WTC11 (cell line): ENCODE measurements around the gene GOLGA6C. TPM values are rescaled to one million over a fixed set of nuclear protein-coding genes. Genes with fewer than 3 reads are reported as not detected.

Experiments
- ATAC-seq: fragments of 200-7000 bp; cut with Tn5 transposase; 2 replicates; pipeline ENCODE4 v1.10.0; 2021; ENCODE audit warnings: mild to moderate bottlenecking, moderate library complexity
- CTCF ChIA-PET: fragments of 300-600 bp; sonication (Branson Sonifier 250); formaldehyde crosslinking; loops from one replicate; lab custom pipeline; 2021; ENCODE audit warnings: antibody characterized with exemption; lab: Charles Lee
- POLR2A ChIA-PET: fragments of 350-600 bp; sonication (Branson Sonifier 250); formaldehyde crosslinking; loops from one replicate; lab custom pipeline; 2021; ENCODE audit warnings: antibody characterized with exemption; lab: Charles Lee
- DNase-seq: peaks from one replicate; pipeline ENCODE4 v3.0.0; 2021; ENCODE audit warnings: low spot score
- H3K27ac Mint-ChIP-seq: 2 replicates; pipeline ENCODE4 v1.8.0; 2021; ENCODE audit warnings: mixed read lengths
- H3K27me3 Mint-ChIP-seq: 2 replicates; pipeline ENCODE4 v1.8.0; 2021; ENCODE audit warnings: low read depth, mild to moderate bottlenecking, moderate library complexity, mixed read lengths
- H3K36me3 Mint-ChIP-seq: 2 replicates; pipeline ENCODE4 v1.8.0; 2021; ENCODE audit warnings: mixed read lengths
- H3K4me1 Mint-ChIP-seq: 2 replicates; pipeline ENCODE4 v1.8.0; 2022; ENCODE audit warnings: mixed read lengths
- H3K4me3 Mint-ChIP-seq: 2 replicates; pipeline ENCODE4 v1.8.0; 2021; ENCODE audit warnings: mild to moderate bottlenecking, moderate library complexity, mixed read lengths
- H3K9me3 Mint-ChIP-seq: 2 replicates; pipeline ENCODE4 v1.8.0; 2021; ENCODE audit warnings: mixed read lengths
- ELF4 ChIP-seq: sonication (generic); formaldehyde crosslinking; IDR thresholded peaks from 2 replicates; pipeline ENCODE4 v1.8.1; 2022; ENCODE audit warnings: low read depth, mild to moderate bottlenecking, moderate library complexity, missing genetic modification reagents
- FOXJ3 ChIP-seq: sonication (generic); formaldehyde crosslinking; IDR thresholded peaks from 2 replicates; pipeline ENCODE4 v1.9.0; 2021; ENCODE audit warnings: missing genetic modification reagents, mild to moderate bottlenecking, borderline replicate concordance
- FOXP1 ChIP-seq: sonication (generic); formaldehyde crosslinking; IDR thresholded peaks from 2 replicates; pipeline ENCODE4 v1.8.0; 2022; ENCODE audit warnings: missing genetic modification reagents, mild to moderate bottlenecking, moderate library complexity, borderline replicate concordance
- JAZF1 ChIP-seq: fragments of 250-450 bp; sonication (Bioruptor Pico); IDR thresholded peaks from 2 replicates; pipeline ENCODE4 v1.9.0; 2021; ENCODE audit warnings: moderate library complexity, mild to moderate bottlenecking, inconsistent platforms
- NR2C2 ChIP-seq: sonication (generic); formaldehyde crosslinking; IDR thresholded peaks from 2 replicates; pipeline ENCODE4 v1.8.0; 2022; ENCODE audit warnings: mild to moderate bottlenecking, missing genetic modification reagents
- RORB ChIP-seq: fragments of 250-450 bp; sonication (Bioruptor Pico); IDR thresholded peaks from 2 replicates; pipeline ENCODE4 v1.9.0; 2021; ENCODE audit warnings: mild to moderate bottlenecking
- SMAD4 ChIP-seq: sonication (generic); formaldehyde crosslinking; IDR thresholded peaks from 2 replicates; pipeline ENCODE4 v1.8.0; 2022; ENCODE audit warnings: mild to moderate bottlenecking, missing genetic modification reagents
- ZNF263 ChIP-seq: sonication (generic); formaldehyde crosslinking; IDR thresholded peaks from 2 replicates; pipeline ENCODE4 v1.8.1; 2022; ENCODE audit warnings: low read depth, mild to moderate bottlenecking, moderate library complexity, missing genetic modification reagents
- total RNA-seq: library from RNA; stranded (reverse); gene quantifications from 3 replicates; pipeline ENCODE4 v1.2.3, GENCODE V29; 2021
- TF ChIP-seq, protein P1 (sequence below): fragments of 250-450 bp; sonication (Bioruptor Pico); IDR thresholded peaks from 2 replicates; pipeline ENCODE4 v2.1.2; 2022; ENCODE audit warnings: mild to moderate bottlenecking, moderate library complexity
- TF ChIP-seq, protein P2 (sequence below): fragments of 200-600 bp; IDR thresholded peaks from 2 replicates; pipeline ENCODE4 v1.8.0; 2022; ENCODE audit warnings: antibody characterized with exemption
- TF ChIP-seq, protein P3 (sequence below): sonication (generic); formaldehyde crosslinking; IDR thresholded peaks from 2 replicates; pipeline ENCODE4 v1.8.1; 2022; ENCODE audit warnings: mild to moderate bottlenecking, missing genetic modification reagents, moderate library complexity, borderline replicate concordance
- TF ChIP-seq, protein P4 (sequence below): sonication (generic); formaldehyde crosslinking; IDR thresholded peaks from 2 replicates; pipeline ENCODE4 v1.8.1; 2023; ENCODE audit warnings: mild to moderate bottlenecking, missing genetic modification reagents, borderline replicate concordance
- TF ChIP-seq, protein P5 (sequence below): fragments of 250-450 bp; sonication (Bioruptor Pico); conservative IDR thresholded peaks from 2 replicates; pipeline ENCODE4 v1.9.0; 2021; ENCODE audit warnings: mild to moderate bottlenecking
- TF ChIP-seq, protein P6 (sequence below): sonication (generic); formaldehyde crosslinking; IDR thresholded peaks from 2 replicates; pipeline ENCODE4 v1.8.1; 2023; ENCODE audit warnings: mild to moderate bottlenecking, missing genetic modification reagents
- TF ChIP-seq, protein P7 (sequence below): sonication (generic); formaldehyde crosslinking; IDR thresholded peaks from 2 replicates; pipeline ENCODE4 v1.8.1; 2023; ENCODE audit warnings: mild to moderate bottlenecking, missing genetic modification reagents, moderate library complexity

The GOLGA6C gene
- total RNA-seq, 1 experiment from 2014 or later: 0.52 TPM

DNA sequence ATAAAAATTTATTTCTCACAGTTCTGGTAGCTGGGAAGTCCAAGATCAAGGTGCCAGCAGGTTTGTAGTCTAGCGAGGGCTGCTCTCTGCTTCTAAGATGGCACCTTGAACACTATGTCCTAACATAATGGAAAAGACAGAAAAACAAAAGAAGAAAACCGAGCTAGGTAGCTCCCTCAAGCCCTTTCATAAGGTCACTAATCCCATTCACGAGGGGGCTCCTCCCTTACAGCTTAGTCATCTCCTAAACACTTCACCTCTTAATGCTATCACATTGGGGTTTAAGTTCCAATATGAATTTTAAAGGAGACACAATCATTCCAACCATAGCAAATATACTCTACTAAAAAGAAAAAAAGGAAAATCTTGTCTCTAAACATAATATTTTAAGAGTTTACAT lies 48.1 kb downstream of the GOLGA6C start:
- POLR2A ChIA-PET: no interaction called here
- 0 out of 2 replicates have a peak, but pooled peaks cover 4% of the 10 kb centered on the region for H3K4me1 Mint-ChIP-seq
- TF ChIP-seq, protein P1, sequence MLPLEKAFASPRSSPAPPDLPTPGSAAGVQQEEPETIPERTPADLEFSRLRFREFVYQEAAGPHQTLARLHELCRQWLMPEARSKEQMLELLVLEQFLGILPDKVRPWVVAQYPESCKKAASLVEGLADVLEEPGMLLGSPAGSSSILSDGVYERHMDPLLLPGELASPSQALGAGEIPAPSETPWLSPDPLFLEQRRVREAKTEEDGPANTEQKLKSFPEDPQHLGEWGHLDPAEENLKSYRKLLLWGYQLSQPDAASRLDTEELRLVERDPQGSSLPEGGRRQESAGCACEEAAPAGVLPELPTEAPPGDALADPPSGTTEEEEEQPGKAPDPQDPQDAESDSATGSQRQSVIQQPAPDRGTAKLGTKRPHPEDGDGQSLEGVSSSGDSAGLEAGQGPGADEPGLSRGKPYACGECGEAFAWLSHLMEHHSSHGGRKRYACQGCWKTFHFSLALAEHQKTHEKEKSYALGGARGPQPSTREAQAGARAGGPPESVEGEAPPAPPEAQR (CRISPR knock-in tag): no peak
- TF ChIP-seq FOXP1 (CRISPR knock-in tag) (no peak), RORB (CRISPR knock-in tag) (no peak), JAZF1 (no peak), ELF4 (no peak), FOXJ3 (no peak), SMAD4 (CRISPR knock-in tag) (no peak), ZNF263 (CRISPR knock-in tag) (no peak), NR2C2 (CRISPR knock-in tag) (no peak)
- TF ChIP-seq, protein P2, sequence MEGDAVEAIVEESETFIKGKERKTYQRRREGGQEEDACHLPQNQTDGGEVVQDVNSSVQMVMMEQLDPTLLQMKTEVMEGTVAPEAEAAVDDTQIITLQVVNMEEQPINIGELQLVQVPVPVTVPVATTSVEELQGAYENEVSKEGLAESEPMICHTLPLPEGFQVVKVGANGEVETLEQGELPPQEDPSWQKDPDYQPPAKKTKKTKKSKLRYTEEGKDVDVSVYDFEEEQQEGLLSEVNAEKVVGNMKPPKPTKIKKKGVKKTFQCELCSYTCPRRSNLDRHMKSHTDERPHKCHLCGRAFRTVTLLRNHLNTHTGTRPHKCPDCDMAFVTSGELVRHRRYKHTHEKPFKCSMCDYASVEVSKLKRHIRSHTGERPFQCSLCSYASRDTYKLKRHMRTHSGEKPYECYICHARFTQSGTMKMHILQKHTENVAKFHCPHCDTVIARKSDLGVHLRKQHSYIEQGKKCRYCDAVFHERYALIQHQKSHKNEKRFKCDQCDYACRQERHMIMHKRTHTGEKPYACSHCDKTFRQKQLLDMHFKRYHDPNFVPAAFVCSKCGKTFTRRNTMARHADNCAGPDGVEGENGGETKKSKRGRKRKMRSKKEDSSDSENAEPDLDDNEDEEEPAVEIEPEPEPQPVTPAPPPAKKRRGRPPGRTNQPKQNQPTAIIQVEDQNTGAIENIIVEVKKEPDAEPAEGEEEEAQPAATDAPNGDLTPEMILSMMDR: no peak
- TF ChIP-seq, protein P3, sequence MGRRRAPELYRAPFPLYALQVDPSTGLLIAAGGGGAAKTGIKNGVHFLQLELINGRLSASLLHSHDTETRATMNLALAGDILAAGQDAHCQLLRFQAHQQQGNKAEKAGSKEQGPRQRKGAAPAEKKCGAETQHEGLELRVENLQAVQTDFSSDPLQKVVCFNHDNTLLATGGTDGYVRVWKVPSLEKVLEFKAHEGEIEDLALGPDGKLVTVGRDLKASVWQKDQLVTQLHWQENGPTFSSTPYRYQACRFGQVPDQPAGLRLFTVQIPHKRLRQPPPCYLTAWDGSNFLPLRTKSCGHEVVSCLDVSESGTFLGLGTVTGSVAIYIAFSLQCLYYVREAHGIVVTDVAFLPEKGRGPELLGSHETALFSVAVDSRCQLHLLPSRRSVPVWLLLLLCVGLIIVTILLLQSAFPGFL (CRISPR knock-in tag): no peak
- TF ChIP-seq, protein P4, sequence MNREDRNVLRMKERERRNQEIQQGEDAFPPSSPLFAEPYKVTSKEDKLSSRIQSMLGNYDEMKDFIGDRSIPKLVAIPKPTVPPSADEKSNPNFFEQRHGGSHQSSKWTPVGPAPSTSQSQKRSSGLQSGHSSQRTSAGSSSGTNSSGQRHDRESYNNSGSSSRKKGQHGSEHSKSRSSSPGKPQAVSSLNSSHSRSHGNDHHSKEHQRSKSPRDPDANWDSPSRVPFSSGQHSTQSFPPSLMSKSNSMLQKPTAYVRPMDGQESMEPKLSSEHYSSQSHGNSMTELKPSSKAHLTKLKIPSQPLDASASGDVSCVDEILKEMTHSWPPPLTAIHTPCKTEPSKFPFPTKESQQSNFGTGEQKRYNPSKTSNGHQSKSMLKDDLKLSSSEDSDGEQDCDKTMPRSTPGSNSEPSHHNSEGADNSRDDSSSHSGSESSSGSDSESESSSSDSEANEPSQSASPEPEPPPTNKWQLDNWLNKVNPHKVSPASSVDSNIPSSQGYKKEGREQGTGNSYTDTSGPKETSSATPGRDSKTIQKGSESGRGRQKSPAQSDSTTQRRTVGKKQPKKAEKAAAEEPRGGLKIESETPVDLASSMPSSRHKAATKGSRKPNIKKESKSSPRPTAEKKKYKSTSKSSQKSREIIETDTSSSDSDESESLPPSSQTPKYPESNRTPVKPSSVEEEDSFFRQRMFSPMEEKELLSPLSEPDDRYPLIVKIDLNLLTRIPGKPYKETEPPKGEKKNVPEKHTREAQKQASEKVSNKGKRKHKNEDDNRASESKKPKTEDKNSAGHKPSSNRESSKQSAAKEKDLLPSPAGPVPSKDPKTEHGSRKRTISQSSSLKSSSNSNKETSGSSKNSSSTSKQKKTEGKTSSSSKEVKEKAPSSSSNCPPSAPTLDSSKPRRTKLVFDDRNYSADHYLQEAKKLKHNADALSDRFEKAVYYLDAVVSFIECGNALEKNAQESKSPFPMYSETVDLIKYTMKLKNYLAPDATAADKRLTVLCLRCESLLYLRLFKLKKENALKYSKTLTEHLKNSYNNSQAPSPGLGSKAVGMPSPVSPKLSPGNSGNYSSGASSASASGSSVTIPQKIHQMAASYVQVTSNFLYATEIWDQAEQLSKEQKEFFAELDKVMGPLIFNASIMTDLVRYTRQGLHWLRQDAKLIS (CRISPR knock-in tag): no peak
- TF ChIP-seq, protein P5, sequence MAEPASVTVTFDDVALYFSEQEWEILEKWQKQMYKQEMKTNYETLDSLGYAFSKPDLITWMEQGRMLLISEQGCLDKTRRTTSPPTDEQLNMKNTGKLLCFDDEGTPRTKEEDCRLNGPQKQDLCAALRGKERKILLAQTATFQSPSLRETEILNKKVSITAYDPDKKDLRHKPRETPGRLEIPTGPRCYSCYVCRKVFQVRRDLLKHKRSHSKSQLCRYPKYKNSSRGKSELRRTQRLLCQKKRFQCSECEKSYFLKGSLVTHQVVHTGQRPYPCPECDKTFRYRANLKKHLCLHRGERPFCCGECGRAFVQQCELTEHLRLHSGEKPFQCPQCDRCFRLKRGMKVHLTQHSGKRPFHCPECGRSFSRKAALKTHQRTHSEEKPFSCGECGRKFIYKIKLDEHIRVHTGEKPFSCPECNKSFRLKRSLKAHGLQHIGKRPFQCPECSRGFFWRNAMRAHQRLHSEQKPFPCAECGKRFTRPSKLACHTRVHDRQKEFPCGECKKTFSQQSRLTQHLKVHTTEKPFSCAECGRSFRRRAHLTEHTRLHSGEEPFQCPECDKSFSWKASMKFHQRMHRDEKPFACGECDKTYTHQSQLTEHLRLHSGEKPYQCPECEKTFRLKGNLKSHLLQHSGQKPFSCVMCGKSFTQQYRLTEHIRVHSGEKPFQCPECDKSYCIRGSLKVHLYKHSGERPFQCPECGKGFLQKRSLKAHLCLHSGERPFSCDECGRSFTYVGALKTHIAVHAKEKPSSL (CRISPR knock-in tag): no peak
- TF ChIP-seq, protein P6, sequence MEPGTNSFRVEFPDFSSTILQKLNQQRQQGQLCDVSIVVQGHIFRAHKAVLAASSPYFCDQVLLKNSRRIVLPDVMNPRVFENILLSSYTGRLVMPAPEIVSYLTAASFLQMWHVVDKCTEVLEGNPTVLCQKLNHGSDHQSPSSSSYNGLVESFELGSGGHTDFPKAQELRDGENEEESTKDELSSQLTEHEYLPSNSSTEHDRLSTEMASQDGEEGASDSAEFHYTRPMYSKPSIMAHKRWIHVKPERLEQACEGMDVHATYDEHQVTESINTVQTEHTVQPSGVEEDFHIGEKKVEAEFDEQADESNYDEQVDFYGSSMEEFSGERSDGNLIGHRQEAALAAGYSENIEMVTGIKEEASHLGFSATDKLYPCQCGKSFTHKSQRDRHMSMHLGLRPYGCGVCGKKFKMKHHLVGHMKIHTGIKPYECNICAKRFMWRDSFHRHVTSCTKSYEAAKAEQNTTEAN (CRISPR knock-in tag): no peak
- TF ChIP-seq, protein P7, sequence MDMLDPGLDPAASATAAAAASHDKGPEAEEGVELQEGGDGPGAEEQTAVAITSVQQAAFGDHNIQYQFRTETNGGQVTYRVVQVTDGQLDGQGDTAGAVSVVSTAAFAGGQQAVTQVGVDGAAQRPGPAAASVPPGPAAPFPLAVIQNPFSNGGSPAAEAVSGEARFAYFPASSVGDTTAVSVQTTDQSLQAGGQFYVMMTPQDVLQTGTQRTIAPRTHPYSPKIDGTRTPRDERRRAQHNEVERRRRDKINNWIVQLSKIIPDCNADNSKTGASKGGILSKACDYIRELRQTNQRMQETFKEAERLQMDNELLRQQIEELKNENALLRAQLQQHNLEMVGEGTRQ (CRISPR knock-in tag): no peak
- CTCF ChIA-PET: no interaction called here
- H3K27ac Mint-ChIP-seq: no peak overlapping the region
- no peaks in the 10 kb centered on the region for H3K9me3 Mint-ChIP-seq
- H3K36me3 Mint-ChIP-seq: no peaks in the 10 kb centered on the region
- H3K27me3 Mint-ChIP-seq: peaks cover 15% of the 10 kb centered on the region
- no peak for DNase-seq
- H3K4me3 Mint-ChIP-seq: no peak overlapping the region
- no peak for ATAC-seq
